ENCODE results near the gene GXYLT1. TPM values are rescaled to one million over a fixed set of nuclear protein-coding genes. Genes with fewer than 3 reads are reported as not detected.

GXYLT1 gene
- total RNA-seq, 6 experiments from 2014 or later: 11.2 to 14.1 (median 13.2) TPM

DNA sequence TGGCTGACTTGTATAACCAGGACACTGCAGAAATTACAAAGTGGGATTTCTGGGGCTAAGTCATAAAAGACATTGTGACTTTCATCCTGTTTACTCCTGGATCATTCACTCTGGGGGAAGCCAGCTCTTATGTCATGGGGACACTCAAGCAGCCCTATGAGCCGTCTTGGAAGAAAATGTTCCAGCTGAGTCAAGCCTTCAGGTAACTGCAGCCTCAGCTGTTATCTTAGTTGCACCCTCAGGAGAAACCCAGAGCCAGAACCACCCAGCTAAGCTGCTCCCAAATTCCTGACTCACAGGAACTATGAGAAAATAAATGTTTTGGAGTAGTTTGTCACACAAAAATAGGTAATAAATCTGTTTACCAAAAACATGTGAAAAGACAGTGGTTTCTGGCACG is 43.1 kb upstream of the GXYLT1 start:
- Mint-ChIP-seq H3K27ac (no peak overlapping the region), H3K27me3 (ENCODE audit: insufficient read depth) (no peaks in the 10 kb centered on the region), H3K9me3 (no peaks in the 10 kb centered on the region), H3K36me3 (ENCODE audit: low read depth) (peaks cover 10% of the 10 kb centered on the region), H3K4me1 (ENCODE audit: low read depth) (peaks cover 14% of the 10 kb centered on the region), H3K4me3 (no peak overlapping the region)
- TF ChIP-seq, protein P1, sequence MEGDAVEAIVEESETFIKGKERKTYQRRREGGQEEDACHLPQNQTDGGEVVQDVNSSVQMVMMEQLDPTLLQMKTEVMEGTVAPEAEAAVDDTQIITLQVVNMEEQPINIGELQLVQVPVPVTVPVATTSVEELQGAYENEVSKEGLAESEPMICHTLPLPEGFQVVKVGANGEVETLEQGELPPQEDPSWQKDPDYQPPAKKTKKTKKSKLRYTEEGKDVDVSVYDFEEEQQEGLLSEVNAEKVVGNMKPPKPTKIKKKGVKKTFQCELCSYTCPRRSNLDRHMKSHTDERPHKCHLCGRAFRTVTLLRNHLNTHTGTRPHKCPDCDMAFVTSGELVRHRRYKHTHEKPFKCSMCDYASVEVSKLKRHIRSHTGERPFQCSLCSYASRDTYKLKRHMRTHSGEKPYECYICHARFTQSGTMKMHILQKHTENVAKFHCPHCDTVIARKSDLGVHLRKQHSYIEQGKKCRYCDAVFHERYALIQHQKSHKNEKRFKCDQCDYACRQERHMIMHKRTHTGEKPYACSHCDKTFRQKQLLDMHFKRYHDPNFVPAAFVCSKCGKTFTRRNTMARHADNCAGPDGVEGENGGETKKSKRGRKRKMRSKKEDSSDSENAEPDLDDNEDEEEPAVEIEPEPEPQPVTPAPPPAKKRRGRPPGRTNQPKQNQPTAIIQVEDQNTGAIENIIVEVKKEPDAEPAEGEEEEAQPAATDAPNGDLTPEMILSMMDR (IDR thresholded peaks at IDR 0.05): no peak
- no peak for DNase-seq

DNA sequence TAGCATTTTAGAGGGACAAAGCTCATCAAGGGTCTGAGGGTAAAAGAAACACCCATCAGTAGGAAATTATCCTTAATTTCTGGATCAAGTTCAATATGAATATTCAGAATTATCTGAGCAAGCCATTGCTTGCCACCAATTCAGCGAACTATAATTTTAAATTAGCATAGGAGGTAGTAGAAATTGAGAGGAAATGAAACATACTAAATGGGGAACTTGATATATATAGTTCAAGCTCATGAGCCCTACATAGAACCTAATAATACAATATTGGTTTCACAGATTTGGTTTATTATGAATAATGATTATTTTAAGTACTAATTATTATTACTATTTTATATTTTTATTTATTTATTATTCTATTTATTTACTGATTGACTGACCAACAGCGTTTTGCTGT is 42.1 kb upstream of the GXYLT1 start:
- TF ChIP-seq, protein P1 (IDR thresholded peaks at IDR 0.05): no peak
- H3K36me3 Mint-ChIP-seq (ENCODE audit: low read depth): peaks cover 10% of the 10 kb centered on the region
- H3K4me3 Mint-ChIP-seq: no peak overlapping the region
- H3K27ac Mint-ChIP-seq: no peak overlapping the region
- no peaks in the 10 kb centered on the region for H3K27me3 Mint-ChIP-seq (ENCODE audit: insufficient read depth)
- no peak for DNase-seq
- H3K4me1 Mint-ChIP-seq (ENCODE audit: low read depth): peaks cover 14% of the 10 kb centered on the region
- no peaks in the 10 kb centered on the region for H3K9me3 Mint-ChIP-seq

DNA sequence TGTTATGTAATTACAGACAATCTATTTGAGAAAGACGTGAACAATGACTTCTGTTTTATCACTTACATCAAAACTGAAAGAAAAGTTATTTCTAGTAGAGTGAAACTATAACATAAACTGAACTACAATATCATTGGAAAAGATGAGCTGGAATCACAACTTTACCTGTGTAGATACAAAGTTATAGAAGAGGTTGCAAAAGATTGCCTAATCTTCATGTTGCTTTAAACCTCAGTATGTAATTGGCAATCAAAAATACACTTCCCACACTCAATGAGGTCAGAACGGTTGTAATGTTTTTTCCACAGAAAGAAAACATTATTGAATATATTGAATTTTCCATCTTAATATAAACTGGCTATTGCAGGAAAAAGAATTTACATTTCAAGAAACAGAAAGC is 37.7 kb upstream of the GXYLT1 start:
- TF ChIP-seq, protein P1 (IDR thresholded peaks at IDR 0.05): no peak
- H3K36me3 Mint-ChIP-seq (ENCODE audit: low read depth): peaks cover 14% of the 10 kb centered on the region
- no peaks in the 10 kb centered on the region for H3K9me3 Mint-ChIP-seq
- no peaks in the 10 kb centered on the region; the same call in 1 of the 2 replicates for H3K4me1 Mint-ChIP-seq (ENCODE audit: low read depth)
- H3K4me3 Mint-ChIP-seq: no peak overlapping the region
- H3K27me3 Mint-ChIP-seq (ENCODE audit: insufficient read depth): no peaks in the 10 kb centered on the region; the same call in 1 of the 2 replicates
- no peak for DNase-seq
- H3K27ac Mint-ChIP-seq: no peak overlapping the region

- Mint-ChIP-seq H3K4me1 (ENCODE audit: low read depth) (no peaks in the 10 kb centered on the region; the same call in 1 of the 2 replicates), H3K27me3 (ENCODE audit: insufficient read depth) (no peaks in the 10 kb centered on the region; the same call in 1 of the 2 replicates), H3K4me3 (no peak overlapping the region), H3K27ac (no peak overlapping the region), H3K36me3 (ENCODE audit: low read depth) (peaks cover 27% of the 10 kb centered on the region), H3K9me3 (no peaks in the 10 kb centered on the region)
- TF ChIP-seq, protein P1 (IDR thresholded peaks at IDR 0.05): no peak
- DNase-seq: no peak
Measured at GRCh38 chr12:42180990-42181596, 36.4 kb upstream of the GXYLT1 start.

GRCh38 chr12:42178101-42178500 is 33.4 kb upstream of the GXYLT1 start:
- Mint-ChIP-seq H3K36me3 (ENCODE audit: low read depth) (peaks cover 29% of the 10 kb centered on the region), H3K27me3 (ENCODE audit: insufficient read depth) (no peaks in the 10 kb centered on the region; the same call in 1 of the 2 replicates), H3K4me1 (ENCODE audit: low read depth) (peaks cover 15% of the 10 kb centered on the region), H3K9me3 (no peaks in the 10 kb centered on the region; the same call in 1 of the 2 replicates), H3K4me3 (no peak overlapping the region), H3K27ac (no peak overlapping the region)
- no peak for DNase-seq
- TF ChIP-seq, protein P1 (IDR thresholded peaks at IDR 0.05): no peak
